GM18499 (cell line): ENCODE data around the gene CDH22.

Experiments
- ATAC-seq: cut with Tn5 transposase; IDR thresholded peaks from one replicate; pipeline ENCODE4 v1.9.1; 2021; ENCODE audit warnings: moderate number of reproducible peaks; ENCODE audit not compliant: insufficient read depth, unreplicated experiment

CDH22 gene

DNA sequence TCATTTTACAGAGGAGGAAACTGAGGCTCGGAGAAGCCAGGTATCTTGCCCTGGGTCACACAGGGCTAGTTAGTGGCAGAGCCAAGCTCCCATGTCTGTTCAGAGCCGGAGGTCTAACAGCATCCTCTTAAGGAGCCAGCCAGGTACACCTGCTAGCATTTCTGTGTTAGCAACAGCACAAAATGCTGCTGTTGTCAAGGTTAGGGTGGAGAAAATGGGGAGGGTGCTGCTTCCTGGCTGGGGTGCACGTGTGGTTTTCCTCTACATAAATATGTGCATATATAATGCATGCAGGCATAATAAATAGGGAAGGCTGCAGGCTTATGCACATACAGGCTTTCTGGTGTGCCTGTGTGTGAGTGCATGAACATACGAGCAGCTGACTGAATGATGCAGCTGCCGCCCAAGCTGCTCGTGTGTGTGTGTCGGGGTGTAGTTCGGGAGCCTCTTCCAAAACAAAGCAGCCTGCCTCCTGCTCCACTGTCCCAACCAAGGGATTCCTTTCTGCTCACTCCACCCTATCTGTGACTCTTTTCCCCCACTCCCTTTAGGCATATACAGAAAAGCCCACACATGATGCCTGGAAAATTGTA lies 103.6 kb downstream of the CDH22 start:
- ATAC-seq = no peak

- ATAC-seq = no peak
Observed at GRCh38 chr20:46203510-46203837, 104.8 kb downstream of the CDH22 start.

- no peak for ATAC-seq
Observed at GRCh38 chr20:46202766-46203509, 105.4 kb downstream of the CDH22 start.

DNA sequence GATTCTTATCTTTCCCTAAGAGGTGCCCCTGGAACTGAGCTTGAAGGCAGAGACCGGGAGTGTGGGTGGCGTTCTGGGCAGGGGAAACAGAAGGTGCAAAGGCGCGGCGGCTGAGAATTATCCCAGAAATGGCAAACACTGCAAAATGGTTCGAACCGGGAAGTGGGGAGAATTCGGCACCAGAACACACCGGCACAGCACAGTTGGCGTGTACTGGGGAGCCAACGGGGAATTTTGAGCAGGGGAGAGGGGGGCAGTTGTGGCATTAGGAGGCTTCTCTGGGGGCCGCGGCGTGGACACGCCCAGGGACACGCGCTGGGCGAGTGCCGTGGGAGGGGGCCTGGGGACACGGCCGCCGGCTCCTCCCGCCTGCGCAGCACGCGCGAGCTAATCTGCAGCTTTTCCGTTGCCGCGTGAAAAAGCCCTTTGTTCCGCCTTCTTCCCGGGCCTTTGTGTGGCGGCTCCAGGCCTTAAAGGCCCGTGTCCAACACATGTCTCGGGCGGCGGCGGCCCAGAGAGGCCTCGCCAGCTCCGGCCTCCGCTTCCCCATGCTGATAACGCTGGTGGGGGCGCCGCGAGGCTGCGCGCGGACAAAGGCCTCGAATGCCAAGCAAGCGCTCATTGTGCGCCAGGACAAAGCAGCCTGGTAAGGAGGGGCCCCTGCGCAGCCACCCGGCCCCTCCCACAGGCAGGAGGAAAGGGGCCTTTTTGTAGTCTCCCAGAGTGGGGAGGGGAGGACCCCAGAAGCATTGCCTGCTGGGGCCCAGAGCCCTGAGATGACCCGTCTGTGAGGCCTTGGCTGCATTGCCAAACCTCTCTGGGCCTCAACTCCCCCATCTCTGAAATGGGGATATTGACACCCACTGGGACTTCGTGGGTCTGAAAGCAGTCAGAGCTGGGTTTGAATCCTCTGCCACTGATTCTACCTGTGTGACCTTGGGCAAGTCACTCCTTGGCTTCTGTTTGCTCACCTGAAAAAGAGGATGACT lies 107.4 kb downstream of the CDH22 start:
- ATAC-seq = no peak

DNA sequence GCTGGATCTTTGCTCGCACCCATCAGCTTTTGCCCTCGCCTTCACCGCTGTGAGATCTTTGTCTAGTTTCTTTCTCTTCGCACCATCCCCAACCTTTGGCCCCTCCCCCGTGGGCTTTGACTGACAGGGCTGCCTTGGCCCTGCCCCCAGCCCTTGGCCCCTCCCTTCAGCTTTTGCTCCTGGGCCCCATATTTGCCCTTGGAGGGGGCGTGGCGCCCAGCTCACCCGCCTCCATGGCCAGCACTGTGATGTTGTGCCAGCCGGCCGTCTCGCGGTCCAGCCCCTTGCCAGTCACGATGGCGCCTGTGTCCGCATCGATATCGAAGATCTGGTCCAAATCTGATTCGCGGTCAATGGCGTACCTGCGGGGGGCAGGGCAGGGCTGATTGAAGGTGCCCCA lies 109.1 kb downstream of the CDH22 start:
- no peak for ATAC-seq

DNA sequence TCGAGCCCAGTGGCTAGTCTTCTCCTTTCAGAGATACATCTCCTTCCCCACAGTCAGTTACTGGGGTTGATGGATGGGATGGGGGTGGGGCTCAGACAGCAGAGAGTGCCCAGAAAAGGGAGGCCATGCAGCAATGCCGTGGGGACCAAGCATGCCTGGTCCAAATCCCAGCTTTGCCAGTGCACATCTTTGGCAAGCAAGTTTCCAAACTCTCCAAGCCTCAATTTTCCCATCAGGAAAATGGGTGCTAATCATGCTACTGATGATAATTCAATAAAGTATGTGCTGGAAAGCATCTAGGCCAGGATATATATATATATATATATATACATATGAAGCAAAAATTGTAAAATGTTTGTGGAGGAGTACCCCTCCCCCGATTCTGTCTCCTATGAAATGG lies 111.3 kb downstream of the CDH22 start:
- ATAC-seq = no peak

- ATAC-seq = no peak
Observed at GRCh38 chr20:46195264-46196036, 112.8 kb downstream of the CDH22 start.

- ATAC-seq = no peak
Observed at GRCh38 chr20:46194409-46194808, 113.9 kb downstream of the CDH22 start.

GRCh38 chr20:46192376-46192944 lies 115.8 kb downstream of the CDH22 start:
- ATAC-seq = no peak

DNA sequence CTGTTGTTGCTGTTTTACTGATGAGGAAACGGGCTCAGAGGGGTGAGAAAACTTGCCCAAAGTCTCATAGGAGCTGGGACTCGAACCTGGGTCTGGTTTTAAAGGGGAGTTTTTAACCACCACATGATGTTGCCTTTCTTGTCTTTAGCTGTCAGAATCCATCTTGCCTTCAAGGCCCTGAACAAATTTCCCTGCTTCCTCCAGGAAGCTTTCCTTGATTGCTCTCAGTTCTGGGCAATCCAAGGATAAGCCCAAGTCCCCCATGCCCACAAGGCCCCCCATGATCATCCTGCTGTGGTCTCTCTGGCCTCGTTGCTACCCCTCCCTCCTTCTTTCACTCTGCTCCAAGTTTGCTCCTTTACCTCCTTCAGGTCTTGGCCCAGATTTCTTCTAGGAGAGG lies 116.7 kb downstream of the CDH22 start:
- no peak for ATAC-seq

- no peak for ATAC-seq
Observed at GRCh38 chr20:46191168-46191540, 117.1 kb downstream of the CDH22 start.

DNA sequence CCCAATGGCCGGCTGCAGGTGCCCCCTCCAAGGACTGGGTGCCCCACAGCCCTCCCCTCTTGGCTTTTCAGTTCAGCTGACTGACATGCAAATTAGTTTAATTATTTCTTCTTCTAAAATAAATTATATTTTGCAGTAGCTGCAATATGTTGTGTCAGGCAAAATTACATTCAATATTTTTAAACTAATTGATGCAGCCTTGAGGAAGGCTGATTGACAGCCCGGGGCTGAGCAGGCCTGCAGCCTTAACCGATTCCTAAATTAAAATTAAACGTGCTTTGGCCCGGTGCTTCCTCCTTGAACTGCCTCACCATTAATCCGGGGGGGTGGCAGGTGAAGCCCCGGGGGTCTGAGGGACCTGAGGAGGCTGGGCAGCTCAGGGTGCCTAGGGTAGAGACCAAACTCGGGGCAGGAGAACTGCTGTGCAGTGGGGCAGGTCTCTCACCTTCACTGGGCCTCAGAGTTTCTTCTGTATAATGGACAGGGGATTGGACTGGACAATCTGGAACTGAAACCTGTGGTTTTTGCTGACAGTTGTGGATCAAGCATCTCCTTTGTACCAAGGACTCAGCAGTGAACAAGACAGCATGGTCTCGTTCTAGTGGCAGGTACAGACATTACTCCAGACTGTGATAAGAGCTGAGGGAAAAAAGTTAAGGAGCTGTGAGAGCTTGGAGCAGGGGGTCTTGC lies 117.7 kb downstream of the CDH22 start:
- ATAC-seq = no peak

- ATAC-seq = no peak
Observed at GRCh38 chr20:46188866-46189541, 119.3 kb downstream of the CDH22 start.

DNA sequence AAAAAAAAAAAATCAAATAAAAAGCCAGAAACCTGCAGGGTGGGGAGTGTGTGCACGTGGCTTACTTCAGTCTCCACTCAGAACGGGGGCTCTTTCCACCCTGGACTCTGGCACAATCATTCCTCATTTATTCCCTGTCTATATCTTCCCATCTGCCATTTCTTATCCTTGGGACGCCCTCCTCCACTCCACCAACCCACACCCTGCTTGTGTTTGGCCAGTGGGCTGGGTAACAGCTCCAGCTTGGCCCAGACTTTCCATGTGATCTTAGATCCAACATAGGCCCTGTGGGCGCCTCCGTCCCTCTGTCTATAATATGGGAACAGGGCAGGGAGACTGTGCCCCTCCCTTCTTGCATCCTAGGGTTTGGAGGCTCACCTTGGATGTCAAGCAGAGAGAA lies 122.1 kb downstream of the CDH22 start:
- no peak for ATAC-seq

DNA sequence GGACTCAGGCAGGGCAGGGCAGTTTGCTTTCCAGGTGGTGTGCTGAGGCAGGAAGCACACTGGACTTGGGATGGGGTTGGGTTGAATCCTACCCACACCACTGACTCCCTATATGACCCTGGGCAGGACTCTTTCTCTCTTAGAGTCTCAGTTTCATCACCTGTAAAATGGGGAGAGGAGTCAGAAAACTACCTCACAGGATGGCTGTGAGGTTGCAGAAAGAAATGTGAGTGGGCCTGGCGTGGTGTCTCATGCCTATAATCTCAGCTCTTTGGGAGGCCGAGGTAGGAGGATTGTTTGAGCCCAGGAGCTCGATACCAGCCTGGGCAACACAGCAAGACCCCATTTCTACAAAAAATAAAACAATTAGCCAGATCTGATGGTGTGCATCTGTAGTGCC lies 122.9 kb downstream of the CDH22 start:
- ATAC-seq = no peak

- ATAC-seq = no peak
Observed at GRCh38 chr20:46183768-46184167, 124.5 kb downstream of the CDH22 start.

GRCh38 chr20:46182276-46183200 lies 125.8 kb downstream of the CDH22 start:
- ATAC-seq = no peak

- ATAC-seq = no peak
Observed at GRCh38 chr20:46179862-46180261, 128.4 kb downstream of the CDH22 start.
